Measurements from ENCODE around the gene GCN1. TPM values are rescaled to one million over a fixed set of nuclear protein-coding genes. Genes with fewer than 3 reads are reported as not detected.

GCN1 gene
- total and polyA plus RNA-seq, 2 donors from 2014 or later, result 12.2 to 77.6 TPM

DNA sequence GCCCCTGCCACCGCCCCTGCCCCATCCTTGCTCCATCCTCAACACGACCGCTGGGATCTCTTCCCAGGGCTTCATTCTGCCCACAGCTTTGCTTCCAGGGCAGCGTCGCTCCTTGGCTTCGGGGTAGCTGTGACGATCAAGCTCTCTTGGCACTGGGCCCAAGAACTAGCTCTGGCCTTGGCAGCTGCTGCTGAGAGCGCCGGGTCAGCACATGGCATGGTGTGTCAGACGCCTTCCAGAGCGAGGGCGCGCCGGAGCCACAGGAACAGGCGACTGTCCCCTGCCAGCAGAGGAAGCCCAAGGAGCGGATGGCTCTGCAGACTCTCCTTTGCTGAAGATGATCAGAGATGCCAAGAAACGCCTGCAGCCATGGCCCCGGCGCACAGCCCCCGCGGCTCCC, 93.9 kb downstream of the GCN1 start:
- no peaks in the 10 kb centered on the region for H3K9me3 ChIP-seq (ENCODE audit: control insufficient read depth in 2 of 3, insufficient read depth in 1 of 3, low read length in 3 of 3)
- DNase-seq (peak in 2 of 5 donors; percentile 33 to 88), FAIRE-seq (no peak)
- intact Hi-C loops (cut with DNase I), result no loop called here
- H3K4me3 ChIP-seq (ENCODE audit: low read length in 3 of 3), result no peak overlapping the region
- H3K9ac ChIP-seq (ENCODE audit: low read length in 3 of 3), result peak overlapping the region in 1 of 3 donors; percentile 10
- no peaks in the 10 kb centered on the region for H3K27me3 ChIP-seq (ENCODE audit: control insufficient read depth, insufficient read depth, low read length)
- H3K36me3 ChIP-seq (ENCODE audit: control insufficient read depth in 2 of 3, insufficient read depth in 3 of 3, low read length in 3 of 3), result peaks cover 3 to 25% (median 17%) of the 10 kb centered on the region in 3 donors
- TF ChIP-seq, protein P1, sequence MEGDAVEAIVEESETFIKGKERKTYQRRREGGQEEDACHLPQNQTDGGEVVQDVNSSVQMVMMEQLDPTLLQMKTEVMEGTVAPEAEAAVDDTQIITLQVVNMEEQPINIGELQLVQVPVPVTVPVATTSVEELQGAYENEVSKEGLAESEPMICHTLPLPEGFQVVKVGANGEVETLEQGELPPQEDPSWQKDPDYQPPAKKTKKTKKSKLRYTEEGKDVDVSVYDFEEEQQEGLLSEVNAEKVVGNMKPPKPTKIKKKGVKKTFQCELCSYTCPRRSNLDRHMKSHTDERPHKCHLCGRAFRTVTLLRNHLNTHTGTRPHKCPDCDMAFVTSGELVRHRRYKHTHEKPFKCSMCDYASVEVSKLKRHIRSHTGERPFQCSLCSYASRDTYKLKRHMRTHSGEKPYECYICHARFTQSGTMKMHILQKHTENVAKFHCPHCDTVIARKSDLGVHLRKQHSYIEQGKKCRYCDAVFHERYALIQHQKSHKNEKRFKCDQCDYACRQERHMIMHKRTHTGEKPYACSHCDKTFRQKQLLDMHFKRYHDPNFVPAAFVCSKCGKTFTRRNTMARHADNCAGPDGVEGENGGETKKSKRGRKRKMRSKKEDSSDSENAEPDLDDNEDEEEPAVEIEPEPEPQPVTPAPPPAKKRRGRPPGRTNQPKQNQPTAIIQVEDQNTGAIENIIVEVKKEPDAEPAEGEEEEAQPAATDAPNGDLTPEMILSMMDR (IDR thresholded peaks at IDR 0.05; ENCODE audit: borderline replicate concordance, extremely low read depth, insufficient read depth), result no peak
- peaks cover 0 to 31% (median 14%) of the 10 kb centered on the region in 3 donors for H3K4me1 ChIP-seq (ENCODE audit: control insufficient read depth in 2 of 3, insufficient read depth in 2 of 3, low read depth in 1 of 3, low read length in 3 of 3)
- H3K27ac ChIP-seq (ENCODE audit: low read depth in 2 of 2, low read length in 2 of 2), result peak overlapping the region; percentile 17 to 65

DNA sequence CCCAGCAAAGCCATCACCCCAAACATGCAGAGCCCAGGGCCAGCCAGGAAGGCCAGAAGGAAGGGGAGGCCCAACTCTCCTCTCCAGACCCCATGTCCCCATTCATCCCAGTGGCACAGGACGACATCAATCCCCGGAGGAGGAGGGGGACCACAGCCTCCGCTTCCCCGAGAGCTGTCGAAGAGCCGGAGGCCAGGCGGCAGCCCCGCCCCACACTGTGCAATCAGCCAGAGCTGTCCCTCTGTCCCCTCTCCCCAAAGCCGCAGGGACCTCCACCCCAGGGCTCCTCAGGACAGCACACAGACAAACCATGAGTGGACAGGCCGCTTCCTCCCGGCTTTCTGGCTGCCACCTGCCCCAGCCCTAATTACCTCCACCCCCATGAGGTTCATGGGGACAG, 94.8 kb downstream of the GCN1 start:
- intact Hi-C loops (cut with DNase I), result no loop called here
- DNase-seq, result no peak
- Histone ChIP-seq H3K9ac (ENCODE audit: low read length in 3 of 3) (no peak overlapping the region), H3K36me3 (ENCODE audit: control insufficient read depth in 2 of 3, insufficient read depth in 3 of 3, low read length in 3 of 3) (peaks cover 3 to 26% (median 17%) of the 10 kb centered on the region in 3 donors), H3K27ac (ENCODE audit: low read depth in 2 of 2, low read length in 2 of 2) (no peak overlapping the region), H3K4me1 (ENCODE audit: control insufficient read depth in 2 of 3, insufficient read depth in 2 of 3, low read depth in 1 of 3, low read length in 3 of 3) (peaks cover 0 to 26% (median 14%) of the 10 kb centered on the region in 3 donors), H3K27me3 (ENCODE audit: control insufficient read depth, insufficient read depth, low read length) (no peaks in the 10 kb centered on the region), H3K9me3 (ENCODE audit: control insufficient read depth in 2 of 3, insufficient read depth in 1 of 3, low read length in 3 of 3) (no peaks in the 10 kb centered on the region), H3K4me3 (ENCODE audit: low read length in 3 of 3) (no peak overlapping the region)
- no peak for FAIRE-seq
- TF ChIP-seq, protein P1 (IDR thresholded peaks at IDR 0.05; ENCODE audit: borderline replicate concordance, extremely low read depth, insufficient read depth), result no peak

DNA sequence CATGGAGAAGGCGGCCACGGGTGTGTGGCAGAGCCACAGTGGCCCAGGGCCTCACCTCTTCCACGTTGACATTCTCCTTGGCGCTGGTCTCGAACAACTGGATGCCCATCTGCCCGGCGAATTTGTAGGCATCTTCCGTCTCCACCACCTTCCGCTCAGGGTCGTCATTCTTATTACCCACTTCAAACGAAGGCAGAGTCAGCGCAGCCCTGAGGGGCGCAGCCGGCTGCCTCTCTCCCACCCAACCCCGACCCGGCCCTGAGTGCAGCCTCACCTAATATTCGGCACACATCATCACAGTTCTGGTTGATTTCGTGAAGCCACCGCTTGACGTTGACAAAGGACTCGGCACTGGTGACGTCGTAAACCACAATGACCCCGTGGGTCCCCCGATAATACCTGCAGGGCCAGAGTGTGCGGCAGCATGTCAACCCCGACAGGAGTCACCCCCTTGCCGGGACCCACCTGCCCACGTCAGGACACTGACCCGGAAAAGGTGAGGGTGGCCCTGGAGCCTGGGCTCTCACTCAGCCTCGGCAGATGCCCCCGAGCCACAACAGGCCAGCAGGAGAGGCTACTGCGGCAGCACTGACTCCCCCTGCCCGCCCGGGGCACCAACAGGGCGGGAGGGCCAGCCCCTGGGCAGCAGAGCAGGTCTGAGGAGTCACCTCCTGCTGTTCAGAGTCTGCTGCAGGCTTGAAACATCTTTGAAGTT, 95.6 kb downstream of the GCN1 start:
- Histone ChIP-seq H3K27ac (ENCODE audit: low read depth in 2 of 2, low read length in 2 of 2) (no peak overlapping the region), H3K36me3 (ENCODE audit: control insufficient read depth in 2 of 3, insufficient read depth in 3 of 3, low read length in 3 of 3) (peaks cover 3 to 29% (median 17%) of the 10 kb centered on the region in 3 donors), H3K4me3 (ENCODE audit: low read length in 3 of 3) (no peak overlapping the region), H3K4me1 (ENCODE audit: control insufficient read depth in 2 of 3, insufficient read depth in 2 of 3, low read depth in 1 of 3, low read length in 3 of 3) (peaks cover 0 to 23% (median 14%) of the 10 kb centered on the region in 3 donors), H3K27me3 (ENCODE audit: control insufficient read depth, insufficient read depth, low read length) (no peaks in the 10 kb centered on the region), H3K9me3 (ENCODE audit: control insufficient read depth in 2 of 3, insufficient read depth in 1 of 3, low read length in 3 of 3) (no peaks in the 10 kb centered on the region), H3K9ac (ENCODE audit: low read length in 3 of 3) (no peak overlapping the region)
- TF ChIP-seq, protein P1 (IDR thresholded peaks at IDR 0.05; ENCODE audit: borderline replicate concordance, extremely low read depth, insufficient read depth), result no peak
- intact Hi-C loops (cut with DNase I), result no loop called here
- DNase-seq, result peak in 1 of 5 donors; percentile 33
- FAIRE-seq, result no peak
